ENCODE measurements around the gene RNU6-7.

DNA sequence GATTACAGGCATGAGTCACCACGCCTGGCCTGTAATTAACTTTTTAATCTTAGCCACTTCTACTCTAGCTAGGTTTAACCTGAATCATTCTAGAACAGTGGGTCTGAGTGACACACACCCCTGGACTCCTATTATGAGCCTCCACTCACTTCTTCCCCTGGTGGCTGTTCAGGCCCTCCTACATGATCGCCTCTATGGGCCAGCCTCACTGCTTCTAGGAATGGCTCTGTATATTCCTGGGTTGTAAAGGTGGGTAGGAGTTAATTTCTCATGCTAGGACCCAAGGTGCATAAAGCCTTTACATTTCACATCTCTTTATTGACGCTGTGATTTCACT is 9.2 kb downstream of the RNU6-7 start:
- TF ChIP-seq ETV6 (CRISPR knock-in tag; conservative IDR thresholded peaks at IDR 0.05) = no peak
- no peak for TF ChIP-seq NFIC (IDR thresholded peaks at IDR 0.05; ENCODE audit: low read length)
- no peak for TF ChIP-seq CHD2 (IDR thresholded peaks at IDR 0.05; ENCODE audit: low read depth, low read length)
- no peak for TF ChIP-seq TAF1 (CRISPR knock-in tag; IDR thresholded peaks at IDR 0.05)
